Stomach (tissue), 9 donors: ENCODE data around the gene GAPVD1. TPM values are rescaled to one million over a fixed set of nuclear protein-coding genes. Genes with fewer than 3 reads are reported as not detected.

Experiments
- DNase-seq, 2 donors: peaks; one replicate each; pipeline versions ENCODE4 v3.0.0 to v3.0.0-alpha.2; 2013 to 2019
- H3K27ac ChIP-seq, 5 donors: fragments of 200-600 bp in 4 of 5; sonication (generic) in 4 of 5; one replicate each; pipeline ENCODE4 v1.5.1; 2013 to 2019; ENCODE audit warnings: mild to moderate bottlenecking in 1 of 5, moderate library complexity in 1 of 5
- H3K27me3 ChIP-seq, 3 donors: fragments of 200-600 bp; sonication (generic); one replicate each; pipeline ENCODE4 v1.5.1; 2017 to 2019; ENCODE audit warnings: mixed run types in 1 of 3
- H3K36me3 ChIP-seq, 4 donors: fragments of 200-600 bp; sonication (generic); 1 replicate in 3 of 4; 2 replicates in 1 of 4; pipeline ENCODE4 v1.5.1; 2016 to 2019
- H3K4me1 ChIP-seq, 4 donors: fragments of 200-600 bp; sonication (generic); one replicate each; pipeline ENCODE4 v1.5.1; 2016 to 2019
- H3K4me3 ChIP-seq, 4 donors: fragments of 200-600 bp; sonication (generic) in 3 of 4; one replicate each; pipeline ENCODE4 v1.5.1; 2016 to 2019; ENCODE audit warnings: mild to moderate bottlenecking in 1 of 4
- H3K9me3 ChIP-seq, 4 donors: fragments of 200-600 bp; sonication (generic); one replicate each; pipeline ENCODE4 v1.5.1; 2016 to 2019
- EP300 ChIP-seq: sonication (generic); formaldehyde crosslinking; IDR thresholded peaks from one replicate; pipeline ENCODE4 v1.6.1; 2017; ENCODE audit warnings: antibody characterized with exemption
- POLR2A ChIP-seq, 4 donors: fragments of 450-650 bp; IDR thresholded peaks; one replicate each; pipeline ENCODE4 v1.6.1; 2016; ENCODE audit warnings: antibody characterized with exemption in 4 of 4, control low read depth in 2 of 4, mild to moderate bottlenecking in 1 of 4, moderate library complexity in 1 of 4
- POLR2AphosphoS5 ChIP-seq, 3 donors: sonication (generic); formaldehyde crosslinking; IDR thresholded peaks; one replicate each; pipeline ENCODE4 v1.6.1; 2016; ENCODE audit warnings: antibody characterized with exemption in 3 of 3
- WGBS, 5 donors: extraction: QIAGEN DNeasy Blood & Tissue Kit in 3 of 5; methylation state at CpG; one replicate each; pipeline versions ENCODE4 v1.1.5 to v1.1.7; 2013 to 2018; 5-methylcytosine and 5-hydroxymethylcytosine counted together
- intact Hi-C: fragments of 100-400 bp; cut with DNase I; formaldehyde crosslinking; loops from one replicate; pipeline ENCODE4 v1.15.1; 2023; ENCODE audit warnings: low total_unique reads
- polyA plus RNA-seq, 3 donors: library from polyadenylated mRNA; stranded (reverse); fragments of 200-250 nt; gene quantifications; one replicate each; pipeline ENCODE4 v1.2.3, GENCODE V29; 2013
- total RNA-seq, 5 donors: library from RNA; depleted of rRNA; stranded (reverse); fragments of >200 nt; gene quantifications; one replicate each; pipeline versions ENCODE4 v1.1.0 to v1.2.3, GENCODE V29; 2014 to 2016
- TF ChIP-seq, protein P1 (sequence below), 7 experiments: fragments of 450-650 bp in 4 of 7; fragments of 200-600 bp in 3 of 7; sonication (generic) in 3 of 7; IDR thresholded peaks; one replicate each; pipeline ENCODE4 v1.5.1; 2016 to 2019; ENCODE audit warnings: antibody characterized with exemption in 7 of 7, control low read depth in 2 of 7, mild to moderate bottlenecking in 1 of 7
- donor health status: healthy with polysubstance abuse.
- donor health status: Bipolar disorder and iron deficiency.
- donor health status: healthy.

The GAPVD1 gene
- total and polyA plus RNA-seq, 8 donors: 3.9 to 140 (median 26.2) TPM

DNA sequence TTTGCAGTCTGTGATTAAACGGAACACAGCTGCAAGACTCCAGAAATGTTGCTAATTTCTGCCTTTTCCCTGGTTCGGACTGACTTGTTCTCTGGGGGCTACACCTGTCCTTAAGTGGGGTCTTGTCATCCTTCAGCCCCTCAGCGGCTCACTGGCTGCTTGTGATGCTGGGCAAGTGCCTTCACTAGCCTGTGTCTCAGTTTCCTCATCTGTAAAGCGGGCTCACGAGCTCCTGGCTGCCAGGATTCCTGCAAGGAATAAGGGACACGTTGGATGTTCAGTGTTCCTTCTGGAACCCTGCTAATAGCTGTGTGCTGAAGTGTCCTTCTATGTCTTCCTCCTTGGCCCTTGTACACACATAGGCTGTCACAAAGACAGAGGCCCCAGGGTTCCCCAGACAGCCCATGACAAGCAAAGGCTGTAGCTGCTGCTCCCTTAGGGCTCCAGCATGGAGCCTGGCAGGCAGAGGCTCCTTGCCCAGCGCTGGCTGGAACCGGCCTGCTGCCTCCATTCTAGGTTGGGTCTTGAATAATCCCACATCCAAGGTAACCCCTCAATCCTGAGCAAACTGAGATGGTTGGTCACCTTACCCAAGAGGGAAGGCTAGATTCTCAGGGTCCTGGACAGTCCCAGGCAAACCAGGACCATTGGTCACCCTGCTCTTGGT lies 116.1 kb downstream of the GAPVD1 start:
- TF ChIP-seq POLR2A (IDR thresholded peaks at IDR 0.05) (no peak), POLR2AphosphoS5 (IDR thresholded peaks at IDR 0.05) (no peak), EP300 (no peak)
- TF ChIP-seq, protein P1, sequence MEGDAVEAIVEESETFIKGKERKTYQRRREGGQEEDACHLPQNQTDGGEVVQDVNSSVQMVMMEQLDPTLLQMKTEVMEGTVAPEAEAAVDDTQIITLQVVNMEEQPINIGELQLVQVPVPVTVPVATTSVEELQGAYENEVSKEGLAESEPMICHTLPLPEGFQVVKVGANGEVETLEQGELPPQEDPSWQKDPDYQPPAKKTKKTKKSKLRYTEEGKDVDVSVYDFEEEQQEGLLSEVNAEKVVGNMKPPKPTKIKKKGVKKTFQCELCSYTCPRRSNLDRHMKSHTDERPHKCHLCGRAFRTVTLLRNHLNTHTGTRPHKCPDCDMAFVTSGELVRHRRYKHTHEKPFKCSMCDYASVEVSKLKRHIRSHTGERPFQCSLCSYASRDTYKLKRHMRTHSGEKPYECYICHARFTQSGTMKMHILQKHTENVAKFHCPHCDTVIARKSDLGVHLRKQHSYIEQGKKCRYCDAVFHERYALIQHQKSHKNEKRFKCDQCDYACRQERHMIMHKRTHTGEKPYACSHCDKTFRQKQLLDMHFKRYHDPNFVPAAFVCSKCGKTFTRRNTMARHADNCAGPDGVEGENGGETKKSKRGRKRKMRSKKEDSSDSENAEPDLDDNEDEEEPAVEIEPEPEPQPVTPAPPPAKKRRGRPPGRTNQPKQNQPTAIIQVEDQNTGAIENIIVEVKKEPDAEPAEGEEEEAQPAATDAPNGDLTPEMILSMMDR (IDR thresholded peaks at IDR 0.05): no peak
- WGBS, 5 donors: 67 to 88% (median 68%) methylated on average over 8 of the region's 8 CpGs
- Histone ChIP-seq H3K27me3 (peaks cover 0 to 16% (median 0%) of the 10 kb centered on the region in 3 donors), H3K36me3 (no peaks in the 10 kb centered on the region), H3K9me3 (no peaks in the 10 kb centered on the region), H3K27ac (no peak overlapping the region), H3K4me1 (peaks cover 8 to 14% (median 9%) of the 10 kb centered on the region in 4 donors), H3K4me3 (no peak overlapping the region)
- intact Hi-C loops: no loop called here
- no peak for DNase-seq

DNA sequence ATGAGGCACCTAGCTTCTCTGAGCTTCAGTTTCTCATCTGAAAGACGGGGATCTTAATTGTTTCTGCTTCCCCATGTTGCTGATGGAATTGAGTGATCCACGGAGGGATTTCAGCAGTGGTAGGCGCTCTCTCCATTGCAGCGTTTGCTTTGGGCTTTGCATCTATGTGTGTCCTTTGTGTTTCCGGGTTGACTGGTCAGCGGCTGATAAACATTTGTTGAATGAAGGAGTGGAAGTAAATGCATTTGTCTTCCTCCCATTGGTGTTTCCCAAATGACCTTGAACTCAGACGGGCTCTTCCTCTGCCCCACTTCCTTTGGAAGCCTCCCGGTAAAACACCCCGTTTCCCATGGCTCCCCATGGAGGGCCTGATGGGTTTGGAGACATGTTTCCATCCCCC lies 117.2 kb downstream of the GAPVD1 start:
- Histone ChIP-seq H3K4me3 (no peak overlapping the region), H3K9me3 (no peaks in the 10 kb centered on the region), H3K36me3 (no peaks in the 10 kb centered on the region), H3K27ac (no peak overlapping the region), H3K27me3 (peaks cover 0 to 16% (median 0%) of the 10 kb centered on the region in 3 donors), H3K4me1 (peaks cover 8 to 14% (median 9%) of the 10 kb centered on the region in 4 donors)
- DNase-seq: no peak
- no peak for TF ChIP-seq POLR2A (IDR thresholded peaks at IDR 0.05)
- TF ChIP-seq, protein P1 (IDR thresholded peaks at IDR 0.05): no peak
- TF ChIP-seq POLR2AphosphoS5 (IDR thresholded peaks at IDR 0.05): no peak
- TF ChIP-seq EP300: no peak
- intact Hi-C loops: no loop called here
- WGBS, 5 donors: 46 to 59% (median 47%) methylated on average over 9 of the region's 9 CpGs

DNA sequence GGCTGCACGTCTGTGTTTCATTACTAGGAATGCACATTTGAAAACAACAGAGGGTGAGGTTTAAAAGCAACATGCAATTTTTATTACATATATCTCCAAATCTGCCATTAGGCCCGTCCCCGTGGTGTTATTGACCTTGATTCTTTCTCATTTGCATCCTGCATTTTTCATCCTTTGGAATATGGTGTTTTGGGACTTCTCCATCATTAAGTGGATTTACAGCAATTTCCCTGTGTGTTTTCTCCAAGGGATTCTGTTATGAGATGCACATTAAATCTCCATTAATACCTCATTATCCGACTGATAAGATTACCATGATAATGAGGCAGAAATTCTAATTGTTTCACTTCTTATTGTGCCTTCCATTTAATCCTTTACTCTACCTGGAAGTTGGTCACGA lies 117.6 kb downstream of the GAPVD1 start:
- no peaks in the 10 kb centered on the region for H3K36me3 ChIP-seq
- intact Hi-C loops: no loop called here
- peaks cover 8 to 10% (median 9%) of the 10 kb centered on the region in 4 donors for H3K4me1 ChIP-seq
- no peak overlapping the region for H3K27ac ChIP-seq
- 66 to 70% (median 68%) methylated on average over 5 of the region's 5 CpGs for WGBS, 5 donors
- TF ChIP-seq, protein P1 (IDR thresholded peaks at IDR 0.05): no peak
- no peak for TF ChIP-seq POLR2A (IDR thresholded peaks at IDR 0.05)
- no peak for TF ChIP-seq EP300
- DNase-seq: no peak
- H3K27me3 ChIP-seq: peaks cover 0 to 16% (median 0%) of the 10 kb centered on the region in 3 donors
- H3K9me3 ChIP-seq: no peaks in the 10 kb centered on the region
- H3K4me3 ChIP-seq: no peak overlapping the region

DNA sequence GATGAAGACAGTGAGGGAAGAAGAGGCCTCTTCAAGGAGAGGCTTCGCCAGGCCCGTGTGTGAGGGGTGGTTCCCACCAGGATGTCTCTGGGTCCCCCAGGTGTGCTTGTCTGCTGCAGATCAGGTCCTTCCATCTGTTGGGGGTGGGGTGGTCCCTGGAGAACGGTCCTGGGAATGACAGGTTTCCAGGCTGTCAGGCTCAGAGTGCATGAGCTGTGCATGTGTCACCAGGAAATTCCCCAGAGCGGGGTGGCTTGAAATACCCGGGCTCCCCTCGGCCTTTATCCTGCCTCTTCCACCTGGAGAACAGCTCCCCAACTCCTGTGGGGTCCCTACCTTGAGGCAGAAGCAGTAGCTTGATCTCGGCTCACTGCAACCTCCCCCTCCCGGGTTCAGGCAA lies 118.8 kb downstream of the GAPVD1 start:
- no peaks in the 10 kb centered on the region for H3K9me3 ChIP-seq
- H3K27ac ChIP-seq: no peak overlapping the region
- TF ChIP-seq EP300 (no peak), POLR2A (IDR thresholded peaks at IDR 0.05) (no peak), POLR2AphosphoS5 (IDR thresholded peaks at IDR 0.05) (no peak)
- TF ChIP-seq, protein P1 (IDR thresholded peaks at IDR 0.05): no peak
- intact Hi-C loops: no loop called here
- no peak overlapping the region for H3K4me3 ChIP-seq
- H3K4me1 ChIP-seq: no peaks in the 10 kb centered on the region
- no peak for DNase-seq
- no peaks in the 10 kb centered on the region for H3K36me3 ChIP-seq
- WGBS, 5 donors: 73 to 92% (median 81%) methylated on average over 4 to 8 of the region's 8 CpGs
- H3K27me3 ChIP-seq: peaks cover 0 to 16% (median 0%) of the 10 kb centered on the region in 3 donors
